Heart left ventricle (tissue), 16 donors: ENCODE results near the gene MAML1. TPM values are rescaled to one million over a fixed set of nuclear protein-coding genes. Genes with fewer than 3 reads are reported as not detected.
A peak's percentile ranks its signal among the peaks of the same experiment; 100 is the strongest.

Experiments used
- ATAC-seq, 4 donors: fragments of 200-7000 bp; cut with Tn5 transposase; one replicate each; pipeline ENCODE4 v1.9.1; 2020 to 2022; ENCODE audit warnings: moderate library complexity in 4 of 4, mild to moderate bottlenecking in 3 of 4, moderate number of reproducible peaks in 1 of 4
- DNase-seq, 5 donors: peaks; one replicate each; pipeline ENCODE4 v3.0.0-alpha.2; 2020
- H3K27ac ChIP-seq, 12 donors: fragments of 200-600 bp; sonication (generic) in 4 of 12; one replicate each; pipeline versions ENCODE4 v1.5.0 to v1.8.0; 2016 to 2022; ENCODE audit warnings: mild to moderate bottlenecking in 2 of 12
- H3K27me3 ChIP-seq, 9 donors: fragments of 200-600 bp; sonication (generic) in 2 of 9; one replicate each; pipeline versions ENCODE4 v1.5.1 to v1.8.0; 2016 to 2022; ENCODE audit warnings: mild to moderate bottlenecking in 3 of 9
- H3K36me3 ChIP-seq, 9 donors: fragments of 200-600 bp; sonication (generic) in 2 of 9; one replicate each; pipeline versions ENCODE4 v1.5.0 to v1.8.0; 2018 to 2022; ENCODE audit warnings: mild to moderate bottlenecking in 2 of 9
- H3K4me1 ChIP-seq, 12 donors: fragments of 200-600 bp; sonication (generic) in 4 of 12; one replicate each; pipeline versions ENCODE4 v1.5.0 to v1.8.0; 2016 to 2022; ENCODE audit warnings: mild to moderate bottlenecking in 3 of 12
- H3K4me3 ChIP-seq, 12 donors: fragments of 200-600 bp; sonication (generic) in 4 of 12; one replicate each; pipeline versions ENCODE4 v1.5.0 to v1.8.0; 2017 to 2022; ENCODE audit warnings: mild to moderate bottlenecking in 9 of 12, moderate library complexity in 4 of 12
- H3K9me3 ChIP-seq, 12 donors: fragments of 200-600 bp; sonication (generic) in 4 of 12; one replicate each; pipeline versions ENCODE4 v1.5.0 to v1.8.0; 2016 to 2022; ENCODE audit warnings: mild to moderate bottlenecking in 1 of 12
- POLR2A ChIP-seq, 2 donors: fragments of 450-650 bp; IDR thresholded peaks; one replicate each; pipeline ENCODE4 v1.6.1; 2017; ENCODE audit warnings: antibody characterized with exemption in 2 of 2, mild to moderate bottlenecking in 2 of 2, moderate library complexity in 2 of 2
- WGBS, 4 donors: extraction: QIAGEN DNeasy Blood & Tissue Kit in 2 of 4; methylation state at CpG; one replicate each; pipeline versions ENCODE4 v1.1.5 to v1.1.7; 2013 to 2018; 5-methylcytosine and 5-hydroxymethylcytosine counted together
- intact Hi-C, 10 donors: fragments of 100-400 bp; cut with DNase I; formaldehyde crosslinking; loops; one replicate each; pipeline versions ENCODE4 v1.11.1 to v1.14.2; 2022
- polyA plus RNA-seq, 2 donors: library from polyadenylated mRNA; stranded (reverse); fragments of 200-250 nt; gene quantifications; one replicate each; pipeline ENCODE4 v1.2.3, GENCODE V29; 2013
- total RNA-seq, 9 donors: library from RNA; depleted of rRNA in 2 of 9; stranded (reverse); fragments of >200 nt in 2 of 9; fragmentation: NEBNext Ultra II Directional in 3 of 9; extraction: Animal tissue kit (Norgen Biotek cat#: 25700) in 3 of 9; gene quantifications; one replicate each; pipeline versions ENCODE4 v1.1.0 to v1.2.4, GENCODE V29; 2016 to 2023
- TF ChIP-seq, protein P1 (sequence below), 12 donors: fragments of 200-600 bp; sonication (generic) in 4 of 12; IDR thresholded peaks; one replicate each; pipeline versions ENCODE4 v1.5.0 to v1.8.0; 2018 to 2022; ENCODE audit warnings: antibody characterized with exemption in 12 of 12, mild to moderate bottlenecking in 5 of 12
- donor health status: ischemic (EF 13 %, LVEDD 7.1; RV severe dilation, severe dysfunction).
- donor health status: healthy with polysubstance abuse.
- donor health status: DM: no; HTN: yes; CAD: no.
- donor health status: DM: no; HTN: no; CAD: no.
- donor health status: ischemic (EF 25% LVEDD 6.9; RV normal size, moderate dysfunction).
- donor health status: ischemic (EF 25% LVEDD 5.7; RV mildly dilated, moderate dysfunction).
- donor health status: healthy.
- donor health status: DM: yes; HTN: yes; CAD: no.
- donor health status: ischemic (EF 35%, LVEDD 5.7; RV mildly dilated, moderate dysfunction).
- donor health status: nonischemic (EF 11% LVEDD 7.7; RV severe dilation, severe dysfunction).
- donor health status: DM: yes; HTN: yes; CAD: no.
- donor health status: PGD.
- donor health status: ischemic (EF 29% LVEDD 5.4; RV normal size, mild dysfunction).
- donor health status: nonischemic (EF 23%, LVEDD 6.1; RV moderate dilation, normal function).

The MAML1 gene
- total and polyA plus RNA-seq, 11 donors: 6.9 to 18.0 (median 11.8) TPM

DNA sequence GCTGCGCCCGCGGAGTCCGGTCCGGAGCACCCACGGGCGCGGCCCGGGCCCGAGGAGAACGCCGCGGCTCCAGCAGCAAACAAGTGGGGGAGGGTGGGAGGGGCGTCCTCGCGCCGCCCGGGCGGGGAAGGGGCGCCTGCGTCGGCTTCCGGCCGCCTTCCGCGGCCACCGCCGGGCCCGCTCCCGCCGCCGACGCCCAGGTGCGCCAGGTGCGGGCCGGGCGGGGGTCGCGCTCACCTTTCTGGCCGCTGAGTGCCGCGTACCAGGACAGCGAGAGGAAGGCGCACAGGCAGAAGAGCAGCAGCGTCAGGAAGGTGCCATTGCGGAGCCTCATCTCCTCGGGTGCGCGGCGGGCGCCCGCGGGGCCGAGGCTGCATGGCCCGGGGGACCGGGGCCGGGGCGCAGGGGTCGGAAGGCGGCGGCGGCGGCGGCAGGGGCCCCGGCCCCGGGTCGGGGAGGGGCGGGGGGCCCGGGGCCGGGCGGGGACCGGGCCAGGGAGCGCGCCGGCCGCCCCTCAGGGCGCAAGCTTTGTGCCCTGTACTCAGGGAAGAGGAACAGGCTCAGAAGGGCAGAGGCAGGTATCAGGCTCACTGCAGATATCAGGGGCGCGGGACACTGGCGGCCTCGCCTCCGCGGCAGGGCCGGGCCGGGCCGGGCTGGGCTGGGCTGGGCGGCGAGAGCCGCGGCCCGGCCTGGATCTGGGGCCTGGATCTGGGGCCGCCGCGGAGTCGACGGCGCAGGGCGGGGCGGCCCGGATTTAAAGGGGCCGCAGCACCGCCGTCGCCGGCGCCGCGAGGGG lies 73.8 kb downstream of the MAML1 start, which contains the start of gene MGAT4B:
Gene MGAT4B, minus strand, starts transcription at position 617 of the 799 bp plus-strand sequence. Its CDS starts 283 bp downstream, at position 334.
- peak within 1 kb of the TSS; percentile 73 to 100 (median 96) for H3K4me3 ChIP-seq
- TF ChIP-seq, protein P1, sequence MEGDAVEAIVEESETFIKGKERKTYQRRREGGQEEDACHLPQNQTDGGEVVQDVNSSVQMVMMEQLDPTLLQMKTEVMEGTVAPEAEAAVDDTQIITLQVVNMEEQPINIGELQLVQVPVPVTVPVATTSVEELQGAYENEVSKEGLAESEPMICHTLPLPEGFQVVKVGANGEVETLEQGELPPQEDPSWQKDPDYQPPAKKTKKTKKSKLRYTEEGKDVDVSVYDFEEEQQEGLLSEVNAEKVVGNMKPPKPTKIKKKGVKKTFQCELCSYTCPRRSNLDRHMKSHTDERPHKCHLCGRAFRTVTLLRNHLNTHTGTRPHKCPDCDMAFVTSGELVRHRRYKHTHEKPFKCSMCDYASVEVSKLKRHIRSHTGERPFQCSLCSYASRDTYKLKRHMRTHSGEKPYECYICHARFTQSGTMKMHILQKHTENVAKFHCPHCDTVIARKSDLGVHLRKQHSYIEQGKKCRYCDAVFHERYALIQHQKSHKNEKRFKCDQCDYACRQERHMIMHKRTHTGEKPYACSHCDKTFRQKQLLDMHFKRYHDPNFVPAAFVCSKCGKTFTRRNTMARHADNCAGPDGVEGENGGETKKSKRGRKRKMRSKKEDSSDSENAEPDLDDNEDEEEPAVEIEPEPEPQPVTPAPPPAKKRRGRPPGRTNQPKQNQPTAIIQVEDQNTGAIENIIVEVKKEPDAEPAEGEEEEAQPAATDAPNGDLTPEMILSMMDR (IDR thresholded peaks at IDR 0.05): no peak
- peak in 1 of 2 donors; percentile 47 for TF ChIP-seq POLR2A (IDR thresholded peaks at IDR 0.05)
- ATAC-seq: peak; percentile 69 to 90 (median 88)
- peaks cover 0 to 51% (median 39%) of the 10 kb centered on the region in 12 donors for H3K4me1 ChIP-seq
- H3K27me3 ChIP-seq: no peaks in the 10 kb centered on the region
- peaks cover 0 to 12% (median 0%) of the 10 kb centered on the region in 9 donors for H3K36me3 ChIP-seq
- no peaks in the 10 kb centered on the region for H3K9me3 ChIP-seq
- 0 to 1% (median 0%) methylated on average over 26 to 108 of the region's 108 CpGs for WGBS, 4 donors
- intact Hi-C loops: loop anchor here in 5 of 10 donors (2.0 to 10.0 kb wide), 3 partner anchors 14 to 98 kb away; partner anchors contain the start of genes TBC1D9B (in 3 of the 5), SQSTM1 (in 2 of the 5) and MRNIP (in 1 of the 5)
- peak within 1 kb of the TSS; percentile 89 to 98 (median 96) for H3K27ac ChIP-seq
- DNase-seq: peak; percentile 78 to 89 (median 86)

- Histone ChIP-seq H3K4me3 (no peak overlapping the region), H3K9me3 (no peaks in the 10 kb centered on the region), H3K36me3 (peaks cover 0 to 14% (median 4%) of the 10 kb centered on the region in 9 donors), H3K4me1 (peaks cover 0 to 19% (median 10%) of the 10 kb centered on the region in 12 donors), H3K27me3 (no peaks in the 10 kb centered on the region), H3K27ac (no peak overlapping the region)
- intact Hi-C loops: no loop called here
- 88 to 93% (median 91%) methylated on average over 27 of the region's 27 CpGs for WGBS, 4 donors
- DNase-seq: no peak
- no peak for TF ChIP-seq POLR2A (IDR thresholded peaks at IDR 0.05)
- TF ChIP-seq, protein P1 (IDR thresholded peaks at IDR 0.05): no peak
- ATAC-seq: no peak
These were observed 79.7 kb downstream of the MAML1 start for GRCh38 chr5:179812135-179812825.

DNA sequence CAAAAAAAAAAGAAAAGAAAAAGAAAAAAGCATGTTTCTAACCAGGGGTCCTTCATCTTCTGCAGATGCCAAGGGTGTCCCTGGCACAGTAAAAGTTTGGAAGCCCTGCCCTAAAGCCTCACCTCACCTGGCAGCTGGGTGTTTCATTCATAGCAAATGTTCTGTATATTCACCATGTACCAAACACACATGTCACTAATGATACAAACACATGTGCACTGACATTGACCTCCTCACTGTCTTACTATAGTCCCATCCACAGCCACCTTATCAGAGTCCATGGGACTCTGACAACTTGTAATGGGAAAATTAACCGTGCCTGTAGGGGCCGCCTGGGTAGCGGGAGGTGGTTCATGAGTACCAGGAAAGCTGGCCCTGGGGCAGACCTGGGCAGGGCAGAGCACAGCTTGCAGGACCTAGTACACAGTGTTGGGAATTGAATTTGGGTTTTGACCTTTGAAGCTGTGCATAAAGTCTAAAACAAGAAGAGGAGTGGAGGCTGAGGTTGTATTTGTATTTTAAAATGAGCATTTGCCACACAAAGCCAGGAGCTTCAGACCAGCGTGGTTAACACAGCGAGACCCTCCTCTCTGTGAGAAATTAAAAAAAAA lies 80.5 kb downstream of the MAML1 start:
- TF ChIP-seq, protein P1 (IDR thresholded peaks at IDR 0.05): no peak
- no peak for TF ChIP-seq POLR2A (IDR thresholded peaks at IDR 0.05)
- Histone ChIP-seq H3K4me1 (peaks cover 0 to 19% (median 13%) of the 10 kb centered on the region in 12 donors), H3K27me3 (no peaks in the 10 kb centered on the region), H3K27ac (no peak overlapping the region), H3K4me3 (no peak overlapping the region), H3K9me3 (no peaks in the 10 kb centered on the region), H3K36me3 (peaks cover 0 to 14% (median 4%) of the 10 kb centered on the region in 9 donors)
- 89 to 92% (median 92%) methylated on average over 5 of the region's 5 CpGs for WGBS, 4 donors
- ATAC-seq (no peak), DNase-seq (no peak)
- intact Hi-C loops: no loop called here
